ENCODE data around the gene GOLGA7B. TPM values are rescaled to one million over a fixed set of nuclear protein-coding genes. Genes with fewer than 3 reads are reported as not detected.

The GOLGA7B gene
- total and polyA plus RNA-seq, 2 donors (not counting 3 experiments of a cell fraction or from before 2014, with no cell fraction given) = 0.03 TPM; not detected in 1

DNA sequence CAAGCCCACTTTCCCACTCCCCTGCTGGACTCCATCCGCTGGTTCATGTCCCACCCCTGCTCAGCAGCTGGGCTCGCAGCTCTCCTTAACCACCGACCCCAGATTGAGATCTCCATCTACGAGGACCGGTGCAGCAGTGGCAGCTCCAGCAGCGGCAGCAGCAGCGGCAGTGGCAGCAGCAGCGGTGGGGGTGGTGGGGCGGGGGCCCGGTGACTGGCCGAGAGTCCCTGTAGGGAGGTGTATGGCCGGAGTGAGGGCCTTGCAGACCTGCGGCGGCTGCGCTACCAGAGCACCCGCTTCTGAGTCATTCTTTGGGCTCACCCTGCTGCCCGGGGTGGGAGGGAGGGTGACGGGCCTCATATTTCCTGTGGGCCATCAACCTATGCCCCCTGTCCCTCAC, 15.8 kb downstream of the GOLGA7B start:
- ChIA-PET CTCF (interaction anchor here (1.0 to 1.4 kb wide), 2 partner anchors 50 to 74 kb away, joined by 3 to 5 read pairs; no protein-coding TSS in a partner anchor), POLR2A (no interaction called here)
- no TSS peak for BruUV-seq (replicated peaks)
- Histone ChIP-seq H3K27ac (ENCODE audit: insufficient read depth, low read depth, low read length) (no peak overlapping the region), H3K9ac (replicated peaks; ENCODE audit: extremely low read depth, insufficient read depth, low read length) (no peak overlapping the region), H3K4me3 (replicated peaks in 1 of 3; ENCODE audit: insufficient read depth in 1 of 3, low read depth in 1 of 3, low read length in 3 of 3) (no peak overlapping the region), H3K36me3 (ENCODE audit: control insufficient read depth in 2 of 2, extremely low read depth in 1 of 2, insufficient read depth in 2 of 2, low read length in 2 of 2) (no peaks in the 10 kb centered on the region), H3K79me2 (ENCODE audit: control insufficient read depth, insufficient read depth, low read length) (no peaks in the 10 kb centered on the region), H3K4me2 (ENCODE audit: insufficient read depth, low read length) (no peak overlapping the region), H4K20me1 (replicated peaks; ENCODE audit: control insufficient read depth, extremely low read depth, insufficient read depth, low read length) (no peaks in the 10 kb centered on the region), H3K4me1 (ENCODE audit: control insufficient read depth, extremely low read depth, insufficient read depth, low read length) (peaks cover 5% of the 10 kb centered on the region), H2AFZ (ENCODE audit: low read depth, low read length) (no peak overlapping the region), H3K9me3 (replicated peaks; ENCODE audit: control insufficient read depth, insufficient read depth, low read length) (no peaks in the 10 kb centered on the region), H3K9me1 (replicated peaks; ENCODE audit: control insufficient read depth, extremely low read depth, insufficient read depth, low read length) (no peaks in the 10 kb centered on the region), H3K27me3 (ENCODE audit: control insufficient read depth in 2 of 2, insufficient read depth in 2 of 2, low read length in 2 of 2) (peaks cover under 1 to 2% of the 10 kb centered on the region in 2 experiments)
- intact Hi-C loops (cut with micrococcal nuclease) = no loop called here
- dilution Hi-C loops (cut with MboI; ENCODE audit: extremely low pct_ligation_motif_present, low sequenced_read_pairs) = no loop called here
- FAIRE-seq (no peak), DNase-seq (ENCODE audit: low read depth, low spot score) (no peak)
- TF ChIP-seq, protein P1, sequence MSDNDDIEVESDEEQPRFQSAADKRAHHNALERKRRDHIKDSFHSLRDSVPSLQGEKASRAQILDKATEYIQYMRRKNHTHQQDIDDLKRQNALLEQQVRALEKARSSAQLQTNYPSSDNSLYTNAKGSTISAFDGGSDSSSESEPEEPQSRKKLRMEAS (IDR thresholded peaks at IDR 0.05; ENCODE audit: insufficient read depth, insufficient read length) = no peak
- TF ChIP-seq POLR2AphosphoS5 (IDR thresholded peaks at IDR 0.05; ENCODE audit: insufficient read depth, low read depth, low read length) (no peak), JUN (IDR thresholded peaks at IDR 0.05; ENCODE audit: borderline replicate concordance, insufficient read depth, insufficient read length, low read depth) (no peak), EZH2 (IDR thresholded peaks at IDR 0.05; ENCODE audit: borderline replicate concordance, low read depth, low read length, severe bottlenecking) (no peak), POLR2A (IDR thresholded peaks at IDR 0.05; ENCODE audit: low read depth, low read length) (no peak), MYC (IDR thresholded peaks at IDR 0.05; ENCODE audit: low read depth, low read length) (no peak), FOS (IDR thresholded peaks at IDR 0.05; ENCODE audit: borderline replicate concordance, insufficient read depth, low read length) (no peak), GATA2 (IDR thresholded peaks at IDR 0.05; ENCODE audit: insufficient read depth, insufficient read length, low read depth, low read length) (no peak)
- TF ChIP-seq, protein P2, sequence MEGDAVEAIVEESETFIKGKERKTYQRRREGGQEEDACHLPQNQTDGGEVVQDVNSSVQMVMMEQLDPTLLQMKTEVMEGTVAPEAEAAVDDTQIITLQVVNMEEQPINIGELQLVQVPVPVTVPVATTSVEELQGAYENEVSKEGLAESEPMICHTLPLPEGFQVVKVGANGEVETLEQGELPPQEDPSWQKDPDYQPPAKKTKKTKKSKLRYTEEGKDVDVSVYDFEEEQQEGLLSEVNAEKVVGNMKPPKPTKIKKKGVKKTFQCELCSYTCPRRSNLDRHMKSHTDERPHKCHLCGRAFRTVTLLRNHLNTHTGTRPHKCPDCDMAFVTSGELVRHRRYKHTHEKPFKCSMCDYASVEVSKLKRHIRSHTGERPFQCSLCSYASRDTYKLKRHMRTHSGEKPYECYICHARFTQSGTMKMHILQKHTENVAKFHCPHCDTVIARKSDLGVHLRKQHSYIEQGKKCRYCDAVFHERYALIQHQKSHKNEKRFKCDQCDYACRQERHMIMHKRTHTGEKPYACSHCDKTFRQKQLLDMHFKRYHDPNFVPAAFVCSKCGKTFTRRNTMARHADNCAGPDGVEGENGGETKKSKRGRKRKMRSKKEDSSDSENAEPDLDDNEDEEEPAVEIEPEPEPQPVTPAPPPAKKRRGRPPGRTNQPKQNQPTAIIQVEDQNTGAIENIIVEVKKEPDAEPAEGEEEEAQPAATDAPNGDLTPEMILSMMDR (IDR thresholded peaks at IDR 0.05; ENCODE audit: extremely low read depth in 1 of 2, insufficient read depth in 1 of 2, low read depth in 1 of 2, low read length in 2 of 2) = no peak
